Suprapubic skin (tissue), 4 donors: ENCODE results near the gene ALLC. TPM values are rescaled to one million over a fixed set of nuclear protein-coding genes. Genes with fewer than 3 reads are reported as not detected.
"Not testable (repeated sequence)": the region's sequence is repeated elsewhere in the genome, so short reads cannot be mapped to it uniquely, and the experiment has no call there.

Experiments
- DNase-seq, 2 donors: peaks; one replicate each; pipeline ENCODE4 v3.0.0-alpha.2; 2019; ENCODE audit warnings: low spot score in 2 of 2
- H3K27ac ChIP-seq: fragments of 200-600 bp; sonication (generic); one replicate; pipeline ENCODE4 v1.5.1; 2019
- H3K27me3 ChIP-seq: fragments of 200-600 bp; sonication (generic); one replicate; pipeline ENCODE4 v1.5.1; 2019
- H3K36me3 ChIP-seq: fragments of 200-600 bp; sonication (generic); one replicate; pipeline ENCODE4 v1.5.1; 2019
- H3K4me1 ChIP-seq: fragments of 200-600 bp; sonication (generic); one replicate; pipeline ENCODE4 v1.5.1; 2019
- H3K4me3 ChIP-seq: fragments of 200-600 bp; sonication (generic); one replicate; pipeline ENCODE4 v1.5.1; 2019; ENCODE audit warnings: mild to moderate bottlenecking
- H3K9me3 ChIP-seq: fragments of 200-600 bp; sonication (generic); one replicate; pipeline ENCODE4 v1.5.1; 2019
- CTCF ChIP-seq, 2 donors: fragments of 200-600 bp in 1 of 2; fragments of 450-650 bp in 1 of 2; sonication (generic) in 1 of 2; IDR thresholded peaks; one replicate each; pipeline ENCODE4 v1.5.1; 2016 to 2019; ENCODE audit warnings: antibody characterized with exemption in 2 of 2, mild to moderate bottlenecking in 1 of 2, moderate library complexity in 1 of 2
- EP300 ChIP-seq: sonication (generic); formaldehyde crosslinking; IDR thresholded peaks from one replicate; pipeline ENCODE4 v1.6.1; 2017; ENCODE audit warnings: antibody characterized with exemption
- POLR2A ChIP-seq, 2 donors: fragments of 450-650 bp; IDR thresholded peaks; one replicate each; pipeline ENCODE4 v1.6.1; 2017; ENCODE audit warnings: antibody characterized with exemption in 2 of 2, mild to moderate bottlenecking in 2 of 2, moderate library complexity in 2 of 2
- POLR2AphosphoS5 ChIP-seq, 3 donors: sonication (generic); formaldehyde crosslinking; IDR thresholded peaks; one replicate each; pipeline ENCODE4 v1.6.1; 2017; ENCODE audit warnings: antibody characterized with exemption in 3 of 3
- WGBS: methylation state at CpG from one replicate; pipeline ENCODE4 v1.1.5; 2018; 5-methylcytosine and 5-hydroxymethylcytosine counted together
- total RNA-seq, 4 donors: library from RNA; depleted of rRNA; stranded (reverse); fragments of >200 nt; gene quantifications; one replicate each; pipeline ENCODE4 v1.1.0, GENCODE V29; 2016

ALLC gene
- total RNA-seq, 4 donors from 2014 or later: not detected

- no peaks in the 10 kb centered on the region for H3K36me3 ChIP-seq
Measured at GRCh38 chr2:3631851-3632659, 25.9 kb upstream of the ALLC start.

DNA sequence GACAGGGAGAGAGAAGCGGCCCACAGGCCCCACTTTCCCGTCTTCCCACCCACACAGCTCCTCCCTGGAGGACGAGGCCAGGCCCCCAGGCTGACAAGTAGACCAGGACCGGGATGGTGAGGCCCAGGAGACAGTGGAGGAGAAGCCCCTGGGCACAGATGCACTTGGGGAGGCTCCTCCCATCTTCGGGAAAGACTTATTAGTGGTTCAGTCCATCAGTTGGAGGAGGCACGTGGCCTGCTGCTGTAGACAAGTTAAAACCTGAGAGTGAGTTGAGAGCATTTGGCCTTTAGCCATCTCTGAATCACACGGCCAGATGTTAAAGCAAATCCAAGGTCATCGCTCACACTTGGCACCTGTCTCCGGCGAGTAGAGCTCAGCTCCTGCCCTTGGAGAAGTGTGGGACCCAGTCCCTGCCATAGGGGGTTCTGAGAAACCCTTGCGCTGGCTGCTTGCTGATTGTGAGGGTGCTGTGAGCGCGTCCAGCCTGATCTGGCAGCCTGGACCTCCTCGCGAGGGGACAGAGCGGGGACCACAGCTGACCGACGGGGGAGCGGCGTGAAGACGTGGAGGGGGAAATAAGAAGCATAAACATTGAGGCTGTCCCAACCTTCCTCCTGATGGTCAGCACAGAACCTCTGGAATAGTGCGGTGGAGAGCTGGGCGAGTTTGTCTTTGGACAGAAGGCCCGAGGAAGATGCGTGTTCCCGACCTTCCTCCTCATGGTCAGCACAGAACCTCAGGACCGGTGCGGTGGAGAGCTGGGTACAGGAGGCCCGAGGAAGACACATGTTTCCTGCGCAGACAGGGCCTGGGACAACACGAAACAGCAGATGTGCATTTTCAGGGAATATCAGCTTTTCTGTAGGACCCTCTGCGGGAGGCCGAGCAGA, 24.7 kb upstream of the ALLC start:
- no peaks in the 10 kb centered on the region for H3K36me3 ChIP-seq

More at GRCh38 chr2:3631851-3632659, 25.9 kb upstream of the ALLC start:
- H3K27ac ChIP-seq: no peak overlapping the region
- H3K4me1 ChIP-seq: peaks cover 21% of the 10 kb centered on the region
- TF ChIP-seq POLR2AphosphoS5 (IDR thresholded peaks at IDR 0.05) (no peak), EP300 (no peak), CTCF (IDR thresholded peaks at IDR 0.05) (no peak), POLR2A (IDR thresholded peaks at IDR 0.05) (no peak)
- H3K4me3 ChIP-seq: no peak overlapping the region
- 91% methylated on average over 20 of the region's 26 CpGs for WGBS
- no peaks in the 10 kb centered on the region for H3K27me3 ChIP-seq
- peak; percentile 24 to 68 for DNase-seq
- no peaks in the 10 kb centered on the region for H3K9me3 ChIP-seq

GRCh38 chr2:3633982-3634595, 23.9 kb upstream of the ALLC start:
- no peaks in the 10 kb centered on the region for H3K9me3 ChIP-seq
- peak in 1 of 2 donors; percentile 56 for DNase-seq
- H3K27ac ChIP-seq: no peak overlapping the region
- peaks cover 10% of the 10 kb centered on the region for H3K27me3 ChIP-seq
- peaks cover 21% of the 10 kb centered on the region for H3K4me1 ChIP-seq
- 69% methylated on average over 9 of the region's 11 CpGs for WGBS
- no peaks in the 10 kb centered on the region for H3K36me3 ChIP-seq
- no peak for TF ChIP-seq EP300
- no peak for TF ChIP-seq CTCF (IDR thresholded peaks at IDR 0.05)
- no peak for TF ChIP-seq POLR2AphosphoS5 (IDR thresholded peaks at IDR 0.05)
- no peak for TF ChIP-seq POLR2A (IDR thresholded peaks at IDR 0.05)
- H3K4me3 ChIP-seq: no peak overlapping the region

More for the DNA sequence above, 24.7 kb upstream of the ALLC start:
- whole genome bisulfite sequencing: 74% methylated on average over 30 of the region's 33 CpGs
- Histone ChIP-seq H3K4me1 (peaks cover 21% of the 10 kb centered on the region), H3K27me3 (peaks cover 8% of the 10 kb centered on the region), H3K9me3 (no peaks in the 10 kb centered on the region), H3K27ac (no peak overlapping the region), H3K4me3 (no peak overlapping the region)
- TF ChIP-seq EP300: no peak
- peak; percentile 55 to 72 for DNase-seq

GRCh38 chr2:3634596-3635121, 23.3 kb upstream of the ALLC start:
- peaks cover 10% of the 10 kb centered on the region for H3K27me3 ChIP-seq
- H3K27ac ChIP-seq: no peak overlapping the region
- peak; percentile 39 to 71 for DNase-seq
- no peak for TF ChIP-seq CTCF (IDR thresholded peaks at IDR 0.05)
- TF ChIP-seq POLR2A (IDR thresholded peaks at IDR 0.05): no peak
- TF ChIP-seq POLR2AphosphoS5 (IDR thresholded peaks at IDR 0.05): no peak
- TF ChIP-seq EP300: no peak
- no peaks in the 10 kb centered on the region for H3K9me3 ChIP-seq
- WGBS: 82% methylated on average over 12 of the region's 12 CpGs
- H3K4me3 ChIP-seq: no peak overlapping the region
- H3K36me3 ChIP-seq: no peaks in the 10 kb centered on the region
- peaks cover 21% of the 10 kb centered on the region for H3K4me1 ChIP-seq

- WGBS: 44% methylated on average over 25 of the region's 29 CpGs
- no peaks in the 10 kb centered on the region for H3K9me3 ChIP-seq
- peak; percentile 44 to 75 for DNase-seq
- H3K4me1 ChIP-seq: peaks cover 21% of the 10 kb centered on the region
- H3K36me3 ChIP-seq: no peaks in the 10 kb centered on the region
- no peak overlapping the region for H3K27ac ChIP-seq
- no peak for TF ChIP-seq EP300
- no peak for TF ChIP-seq CTCF (IDR thresholded peaks at IDR 0.05)
- TF ChIP-seq POLR2AphosphoS5 (IDR thresholded peaks at IDR 0.05): no peak
- TF ChIP-seq POLR2A (IDR thresholded peaks at IDR 0.05): no peak
- peaks cover 10% of the 10 kb centered on the region for H3K27me3 ChIP-seq
- peak overlapping the region; percentile 19 for H3K4me3 ChIP-seq
Measured at GRCh38 chr2:3635171-3635974, 22.6 kb upstream of the ALLC start.

GRCh38 chr2:3635975-3636327, 22.0 kb upstream of the ALLC start:
- H3K27ac ChIP-seq, H3K9me3 ChIP-seq, H3K36me3 ChIP-seq: not testable (repeated sequence)
- Histone ChIP-seq H3K27me3 (peaks cover 10% of the 10 kb centered on the region), H3K4me3 (peak overlapping the region; percentile 19), H3K4me1 (peaks cover 21% of the 10 kb centered on the region)
- peak in 1 of 2 donors; percentile 61 for DNase-seq
- 82% methylated on average over 16 of the region's 16 CpGs for WGBS
